ENCODE data around the gene KLHL8.

The KLHL8 gene

DNA sequence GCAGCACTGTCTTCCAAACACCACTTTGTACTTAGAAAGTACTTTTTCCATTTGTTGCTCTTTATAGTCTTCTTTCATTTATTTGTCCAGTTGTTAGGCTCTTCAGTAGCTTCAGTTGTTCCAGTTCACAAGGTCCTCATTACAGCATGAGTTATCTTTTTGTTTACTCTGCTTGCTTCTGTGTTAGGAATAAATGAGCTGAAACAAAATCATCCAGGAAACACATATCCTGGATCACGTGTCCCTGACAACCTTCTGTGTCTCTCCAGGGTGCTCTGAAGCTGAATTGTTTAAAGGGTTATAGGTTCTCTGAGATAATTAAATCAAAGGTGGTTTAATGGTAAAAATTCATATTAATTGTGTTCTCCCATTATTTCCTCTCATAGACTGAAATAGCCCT, 19.9 kb upstream of the KLHL8 start:
- H3K4me2 ChIP-seq (ENCODE audit: low read length): no peak overlapping the region

DNA sequence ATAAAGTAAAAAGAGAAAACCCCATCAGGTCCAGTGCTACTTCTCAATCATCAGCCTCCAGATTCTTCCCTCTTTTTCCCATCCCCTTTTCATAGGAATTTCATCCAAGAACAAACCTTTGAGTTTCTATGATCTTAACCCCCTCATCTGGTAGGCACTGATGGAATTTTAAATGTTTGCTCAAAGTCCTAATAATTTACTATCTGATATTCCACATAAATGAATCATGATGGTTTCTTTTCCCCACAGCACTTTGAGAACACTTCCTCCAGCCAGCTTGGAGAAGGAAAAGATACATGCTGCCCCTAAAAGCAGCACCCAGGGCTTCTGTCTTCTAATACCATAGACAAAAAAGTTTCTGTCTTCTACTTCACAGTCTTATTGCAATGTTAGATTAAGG, 19.4 kb upstream of the KLHL8 start:
- Histone ChIP-seq H3K4me3 (ENCODE audit: low read length) (no peak overlapping the region), H3K27me3 (ENCODE audit: control insufficient read depth, low read length) (peaks cover 6% of the 10 kb centered on the region; the same call in 1 of the 2 replicates), H3K36me3 (ENCODE audit: control insufficient read depth, low read length) (no peaks in the 10 kb centered on the region), H3K4me1 (ENCODE audit: control insufficient read depth, low read length) (peaks cover 5% of the 10 kb centered on the region), H4K20me1 (ENCODE audit: control insufficient read depth, insufficient read depth, low read depth, low read length) (no peaks in the 10 kb centered on the region), H3K9me3 (ENCODE audit: control insufficient read depth, insufficient read depth, low read length) (peaks cover 11% of the 10 kb centered on the region; the same call in 1 of the 2 replicates), H3F3A (ENCODE audit: control insufficient read depth, insufficient read depth) (no peaks in the 10 kb centered on the region), H3K27ac (ENCODE audit: low read depth, low read length) (no peak overlapping the region), H3K9me2 (replicated peaks; ENCODE audit: control insufficient read depth, low read length) (no peaks in the 10 kb centered on the region), H3K79me2 (ENCODE audit: control insufficient read depth, low read length) (no peaks in the 10 kb centered on the region), H3K4me2 (ENCODE audit: low read length) (no peak overlapping the region)
- TF ChIP-seq, protein P1, sequence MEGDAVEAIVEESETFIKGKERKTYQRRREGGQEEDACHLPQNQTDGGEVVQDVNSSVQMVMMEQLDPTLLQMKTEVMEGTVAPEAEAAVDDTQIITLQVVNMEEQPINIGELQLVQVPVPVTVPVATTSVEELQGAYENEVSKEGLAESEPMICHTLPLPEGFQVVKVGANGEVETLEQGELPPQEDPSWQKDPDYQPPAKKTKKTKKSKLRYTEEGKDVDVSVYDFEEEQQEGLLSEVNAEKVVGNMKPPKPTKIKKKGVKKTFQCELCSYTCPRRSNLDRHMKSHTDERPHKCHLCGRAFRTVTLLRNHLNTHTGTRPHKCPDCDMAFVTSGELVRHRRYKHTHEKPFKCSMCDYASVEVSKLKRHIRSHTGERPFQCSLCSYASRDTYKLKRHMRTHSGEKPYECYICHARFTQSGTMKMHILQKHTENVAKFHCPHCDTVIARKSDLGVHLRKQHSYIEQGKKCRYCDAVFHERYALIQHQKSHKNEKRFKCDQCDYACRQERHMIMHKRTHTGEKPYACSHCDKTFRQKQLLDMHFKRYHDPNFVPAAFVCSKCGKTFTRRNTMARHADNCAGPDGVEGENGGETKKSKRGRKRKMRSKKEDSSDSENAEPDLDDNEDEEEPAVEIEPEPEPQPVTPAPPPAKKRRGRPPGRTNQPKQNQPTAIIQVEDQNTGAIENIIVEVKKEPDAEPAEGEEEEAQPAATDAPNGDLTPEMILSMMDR (IDR thresholded peaks at IDR 0.05; ENCODE audit: low read depth, low read length, poor library complexity, severe bottlenecking): no peak
- TF ChIP-seq EZH2phosphoT487 (IDR thresholded peaks at IDR 0.05; ENCODE audit: borderline replicate concordance, low read length): no peak

More for the DNA sequence above, 19.9 kb upstream of the KLHL8 start:
- H3K4me1 ChIP-seq (ENCODE audit: control insufficient read depth, low read length): peaks cover 3% of the 10 kb centered on the region
- peaks cover 6% of the 10 kb centered on the region; the same call in 1 of the 2 replicates for H3K27me3 ChIP-seq (ENCODE audit: control insufficient read depth, low read length)
- H3K36me3 ChIP-seq (ENCODE audit: control insufficient read depth, low read length): no peaks in the 10 kb centered on the region
- peaks cover 11% of the 10 kb centered on the region; the same call in 1 of the 2 replicates for H3K9me3 ChIP-seq (ENCODE audit: control insufficient read depth, insufficient read depth, low read length)
- H3K27ac ChIP-seq (ENCODE audit: low read depth, low read length): no peak overlapping the region
- no peaks in the 10 kb centered on the region for H3K9me2 ChIP-seq (replicated peaks; ENCODE audit: control insufficient read depth, low read length)
- H4K20me1 ChIP-seq (ENCODE audit: control insufficient read depth, insufficient read depth, low read depth, low read length): no peaks in the 10 kb centered on the region
- no peaks in the 10 kb centered on the region for H3K79me2 ChIP-seq (ENCODE audit: control insufficient read depth, low read length)
- H3K4me3 ChIP-seq (ENCODE audit: low read length): no peak overlapping the region
- no peaks in the 10 kb centered on the region for H3F3A ChIP-seq (ENCODE audit: control insufficient read depth, insufficient read depth)
- TF ChIP-seq, protein P1 (IDR thresholded peaks at IDR 0.05; ENCODE audit: low read depth, low read length, poor library complexity, severe bottlenecking): no peak
- no peak for TF ChIP-seq EZH2phosphoT487 (IDR thresholded peaks at IDR 0.05; ENCODE audit: borderline replicate concordance, low read length)

DNA sequence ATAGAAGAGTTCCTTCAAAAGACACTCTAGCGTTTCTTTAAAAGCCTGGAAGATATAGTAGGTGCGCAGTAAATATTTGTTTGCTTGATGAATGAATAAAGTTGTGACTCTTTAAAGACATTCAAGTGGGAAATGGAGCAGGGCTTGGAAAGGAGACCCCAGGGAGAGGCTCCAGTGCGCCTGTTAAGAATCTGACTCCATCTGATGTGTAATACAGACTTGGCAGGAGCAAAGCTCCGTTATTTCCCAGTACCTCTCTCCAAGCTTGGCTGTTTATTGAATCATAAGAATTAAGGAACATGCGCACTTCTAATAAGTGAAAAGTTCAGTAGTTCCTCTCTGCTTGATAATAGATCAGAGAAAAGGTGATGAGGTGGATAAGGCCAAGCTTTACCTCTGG, 18.8 kb upstream of the KLHL8 start:
- peaks cover 6% of the 10 kb centered on the region; the same call in 1 of the 2 replicates for H3K27me3 ChIP-seq (ENCODE audit: control insufficient read depth, low read length)
- H3K4me1 ChIP-seq (ENCODE audit: control insufficient read depth, low read length): peaks cover 5% of the 10 kb centered on the region
- no peak for TF ChIP-seq EZH2phosphoT487 (IDR thresholded peaks at IDR 0.05; ENCODE audit: borderline replicate concordance, low read length)
- TF ChIP-seq, protein P1 (IDR thresholded peaks at IDR 0.05; ENCODE audit: low read depth, low read length, poor library complexity, severe bottlenecking): no peak
- H3K79me2 ChIP-seq (ENCODE audit: control insufficient read depth, low read length): no peaks in the 10 kb centered on the region
- H4K20me1 ChIP-seq (ENCODE audit: control insufficient read depth, insufficient read depth, low read depth, low read length): no peaks in the 10 kb centered on the region
- peaks cover 11% of the 10 kb centered on the region; the same call in 1 of the 2 replicates for H3K9me3 ChIP-seq (ENCODE audit: control insufficient read depth, insufficient read depth, low read length)
- no peak overlapping the region for H3K4me2 ChIP-seq (ENCODE audit: low read length)
- no peaks in the 10 kb centered on the region for H3K9me2 ChIP-seq (replicated peaks; ENCODE audit: control insufficient read depth, low read length)
- H3K27ac ChIP-seq (ENCODE audit: low read depth, low read length): no peak overlapping the region
- no peak overlapping the region for H3K4me3 ChIP-seq (ENCODE audit: low read length)
- no peaks in the 10 kb centered on the region for H3K36me3 ChIP-seq (ENCODE audit: control insufficient read depth, low read length)
- no peaks in the 10 kb centered on the region for H3F3A ChIP-seq (ENCODE audit: control insufficient read depth, insufficient read depth)

All from DOHH2 (cell line).